OCI-LY7 (cell line): ENCODE data around the gene SLC39A12. TPM values are rescaled to one million over a fixed set of nuclear protein-coding genes. Genes with fewer than 3 reads are reported as not detected.

Experiments used
- BruUV-seq: library from RNA; stranded (reverse); fragments of 400-500 nt; replicated peaks from 2 replicates; lab custom pipeline; 2021; lab: Mats Ljungman, UMichigan
- CTCF ChIA-PET: fragments of 300-600 bp; sonication (Branson Sonifier 250); formaldehyde crosslinking; loops from one replicate; lab custom pipeline; 2022; ENCODE audit warnings: antibody characterized with exemption; ENCODE audit not compliant: unreplicated experiment; lab: Charles Lee
- POLR2A ChIA-PET: fragments of 300-600 bp; sonication (Branson Sonifier 250); formaldehyde crosslinking; loops from one replicate; lab custom pipeline; 2022; ENCODE audit warnings: antibody characterized with exemption; lab: Charles Lee
- DNase-seq: peaks from one replicate; pipeline ENCODE4 v3.0.0-alpha.2; 2015; ENCODE audit warnings: low spot score
- H2AFZ ChIP-seq: fragments of 200-600 bp; sonication (generic), shearing (Covaris generic); 2 replicates; pipeline ENCODE4 v1.6.1; 2014; ENCODE audit warnings: mild to moderate bottlenecking, antibody characterized with exemption, low read length, moderate library complexity
- H3K27ac ChIP-seq: fragments of 200-600 bp; sonication (generic); 2 replicates; pipeline ENCODE4 v1.5.1; 2014; ENCODE audit warnings: mixed run types, low read depth, mild to moderate bottlenecking, moderate library complexity, low read length, inconsistent platforms; ENCODE audit not compliant: poor library complexity, severe bottlenecking
- H3K36me3 ChIP-seq: fragments of 200-600 bp; sonication (generic); 2 replicates; pipeline ENCODE4 v1.6.1; 2014; ENCODE audit warnings: mild to moderate bottlenecking, antibody characterized with exemption, low read length, moderate library complexity, mixed read lengths; ENCODE audit not compliant: insufficient read depth
- H3K4me1 ChIP-seq: fragments of 200-600 bp; sonication (generic); 2 replicates; pipeline ENCODE4 v1.5.1; 2014; ENCODE audit warnings: mild to moderate bottlenecking, low read length; ENCODE audit not compliant: insufficient read depth, poor library complexity, severe bottlenecking
- H3K4me2 ChIP-seq: fragments of 200-600 bp; sonication (generic); 2 replicates; pipeline ENCODE4 v1.6.1; 2014; ENCODE audit warnings: mild to moderate bottlenecking, low read length
- H3K4me3 ChIP-seq: fragments of 200-600 bp; sonication (generic); 2 replicates; pipeline ENCODE4 v1.5.1; 2014; ENCODE audit warnings: mild to moderate bottlenecking, low read depth, low read length; ENCODE audit not compliant: poor library complexity, severe bottlenecking
- H3K79me2 ChIP-seq: fragments of 200-600 bp; sonication (generic); 2 replicates; pipeline ENCODE4 v1.6.1; 2016; ENCODE audit warnings: low read depth, mild to moderate bottlenecking, low read length, moderate library complexity, mixed read lengths; ENCODE audit not compliant: insufficient read depth
- H3K9me2 ChIP-seq: fragments of 200-600 bp; sonication (generic); 2 replicates; pipeline ENCODE4 v1.6.1; 2016; ENCODE audit warnings: mild to moderate bottlenecking, low read length, mixed read lengths; ENCODE audit not compliant: insufficient read depth
- H3K9me3 ChIP-seq: fragments of 200-600 bp; sonication (generic); 2 replicates; pipeline ENCODE4 v1.6.1; 2014; ENCODE audit warnings: mild to moderate bottlenecking, mixed run types, low read length, mixed read lengths
- H4K20me1 ChIP-seq: fragments of 200-600 bp; sonication (generic); 2 replicates; pipeline ENCODE4 v1.6.1; 2014; ENCODE audit warnings: mild to moderate bottlenecking, antibody characterized with exemption, low read length, moderate library complexity, mixed read lengths; ENCODE audit not compliant: insufficient read depth
- CTCF ChIP-seq: fragments of 200-600 bp; sonication (generic); conservative IDR thresholded peaks from 2 replicates; pipeline ENCODE4 v1.5.1; 2014; ENCODE audit warnings: mild to moderate bottlenecking, antibody characterized with exemption, low read length, moderate library complexity, mixed read lengths
- EZH2phosphoT487 ChIP-seq: fragments of 200-600 bp; sonication (generic); IDR thresholded peaks from 2 replicates; pipeline ENCODE4 v1.6.1; 2018; ENCODE audit warnings: low read depth, borderline replicate concordance, mild to moderate bottlenecking, mixed run types, antibody characterized with exemption, low read length, moderate library complexity, mixed read lengths
- intact Hi-C: fragments of 100-400 bp; cut with micrococcal nuclease; formaldehyde crosslinking; loops from one replicate; pipeline ENCODE4 v1.10.0; 2022; ENCODE audit not compliant: unreplicated experiment
- total RNA-seq, 2 experiments: library from RNA; depleted of rRNA in 1 of 2; stranded (reverse); fragments of >200 nt in 1 of 2; shearing (Covaris generic) in 1 of 2; gene quantifications; 2 replicates each; pipeline ENCODE4 v1.2.3, GENCODE V29; 2014 to 2022

The SLC39A12 gene
- total RNA-seq, 2 experiments from 2014 or later: not detected

GRCh38 chr10:17912754-17913153 is 39.0 kb upstream of the SLC39A12 start:
- H3K36me3 ChIP-seq: no peaks in the 10 kb centered on the region
- no peak overlapping the region for H3K4me3 ChIP-seq
- TF ChIP-seq EZH2phosphoT487: no peak
- no peak for TF ChIP-seq CTCF
- POLR2A ChIA-PET: interaction anchor here (0.8 kb wide), 1 partner anchor 14 kb away, joined by 3 read pairs; no protein-coding TSS in a partner anchor
- no peak overlapping the region for H2AFZ ChIP-seq
- no peak overlapping the region for H3K4me2 ChIP-seq
- H3K79me2 ChIP-seq: no peaks in the 10 kb centered on the region
- BruUV-seq: no TSS peak
- no peaks in the 10 kb centered on the region for H3K9me3 ChIP-seq
- H3K4me1 ChIP-seq: no peaks in the 10 kb centered on the region
- no peaks in the 10 kb centered on the region for H4K20me1 ChIP-seq
- no peak overlapping the region for H3K27ac ChIP-seq
- no peaks in the 10 kb centered on the region for H3K9me2 ChIP-seq
- intact Hi-C loops: no loop called here
- CTCF ChIA-PET: no interaction called here
- no peak for DNase-seq

GRCh38 chr10:17913604-17914003 is 38.1 kb upstream of the SLC39A12 start:
- POLR2A ChIA-PET: interaction anchor here (0.7 kb wide), 1 partner anchor 284 kb away, joined by 4 read pairs; no protein-coding TSS in a partner anchor
- no TSS peak for BruUV-seq
- Histone ChIP-seq H4K20me1 (no peaks in the 10 kb centered on the region), H3K27ac (no peak overlapping the region), H3K9me3 (no peaks in the 10 kb centered on the region), H3K4me3 (no peak overlapping the region), H3K4me1 (no peaks in the 10 kb centered on the region), H3K36me3 (no peaks in the 10 kb centered on the region), H3K4me2 (no peak overlapping the region), H3K9me2 (no peaks in the 10 kb centered on the region), H2AFZ (no peak overlapping the region), H3K79me2 (no peaks in the 10 kb centered on the region)
- CTCF ChIA-PET: no interaction called here
- no peak for DNase-seq
- TF ChIP-seq CTCF (no peak), EZH2phosphoT487 (no peak)
- intact Hi-C loops: no loop called here

GRCh38 chr10:17914169-17915045 is 37.3 kb upstream of the SLC39A12 start:
- no peak overlapping the region for H3K4me2 ChIP-seq
- intact Hi-C loops: no loop called here
- H3K9me2 ChIP-seq: no peaks in the 10 kb centered on the region
- H3K4me3 ChIP-seq: no peak overlapping the region
- DNase-seq: no peak
- H3K36me3 ChIP-seq: no peaks in the 10 kb centered on the region
- no peaks in the 10 kb centered on the region for H3K9me3 ChIP-seq
- ChIA-PET CTCF (no interaction called here), POLR2A (interaction anchor here (0.7 kb wide), 1 partner anchor 283 kb away, joined by 4 read pairs; no protein-coding TSS in a partner anchor)
- TF ChIP-seq CTCF: no peak
- no peak for TF ChIP-seq EZH2phosphoT487
- H3K79me2 ChIP-seq: no peaks in the 10 kb centered on the region
- H4K20me1 ChIP-seq: no peaks in the 10 kb centered on the region
- no peaks in the 10 kb centered on the region for H3K4me1 ChIP-seq
- no peak overlapping the region for H2AFZ ChIP-seq
- no peak overlapping the region for H3K27ac ChIP-seq
- no TSS peak for BruUV-seq
